GM19468 (cell line): ENCODE measurements around the gene SERPINA3.
"Not testable (repeated sequence)": the region's sequence is repeated elsewhere in the genome, so short reads cannot be mapped to it uniquely, and the experiment has no call there.

Experiments
- ATAC-seq: cut with Tn5 transposase; IDR thresholded peaks from one replicate; pipeline ENCODE4 v1.9.1; 2021; ENCODE audit warnings: mild to moderate bottlenecking, moderate library complexity, moderate number of reproducible peaks; ENCODE audit not compliant: unreplicated experiment; ENCODE audit errors: extremely low read depth

Gene SERPINA3

DNA sequence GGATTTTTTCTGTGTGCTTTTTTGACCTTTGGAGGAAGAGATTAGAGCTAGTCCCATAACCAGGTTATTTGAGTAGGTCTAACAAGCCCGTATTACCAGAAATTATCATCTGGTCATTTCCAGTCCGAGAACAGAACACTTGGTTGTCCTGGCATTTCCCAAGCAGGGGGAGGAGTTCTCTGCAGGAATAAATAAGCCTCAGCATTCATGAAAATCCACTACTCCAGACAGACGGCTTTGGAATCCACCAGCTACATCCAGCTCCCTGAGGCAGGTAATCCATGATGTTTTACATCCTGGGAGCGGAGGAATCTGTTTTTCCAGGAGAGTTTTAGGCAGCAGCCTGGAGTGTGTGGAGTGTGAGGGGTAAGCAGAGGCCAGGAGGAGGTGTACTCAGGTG is at the start of gene SERPINA3:
Gene SERPINA3 (plus strand): TSS at position 218 of the 400 bp plus-strand sequence. CDS start 2,051 bp downstream, outside the sequence.
- no peak for ATAC-seq

DNA sequence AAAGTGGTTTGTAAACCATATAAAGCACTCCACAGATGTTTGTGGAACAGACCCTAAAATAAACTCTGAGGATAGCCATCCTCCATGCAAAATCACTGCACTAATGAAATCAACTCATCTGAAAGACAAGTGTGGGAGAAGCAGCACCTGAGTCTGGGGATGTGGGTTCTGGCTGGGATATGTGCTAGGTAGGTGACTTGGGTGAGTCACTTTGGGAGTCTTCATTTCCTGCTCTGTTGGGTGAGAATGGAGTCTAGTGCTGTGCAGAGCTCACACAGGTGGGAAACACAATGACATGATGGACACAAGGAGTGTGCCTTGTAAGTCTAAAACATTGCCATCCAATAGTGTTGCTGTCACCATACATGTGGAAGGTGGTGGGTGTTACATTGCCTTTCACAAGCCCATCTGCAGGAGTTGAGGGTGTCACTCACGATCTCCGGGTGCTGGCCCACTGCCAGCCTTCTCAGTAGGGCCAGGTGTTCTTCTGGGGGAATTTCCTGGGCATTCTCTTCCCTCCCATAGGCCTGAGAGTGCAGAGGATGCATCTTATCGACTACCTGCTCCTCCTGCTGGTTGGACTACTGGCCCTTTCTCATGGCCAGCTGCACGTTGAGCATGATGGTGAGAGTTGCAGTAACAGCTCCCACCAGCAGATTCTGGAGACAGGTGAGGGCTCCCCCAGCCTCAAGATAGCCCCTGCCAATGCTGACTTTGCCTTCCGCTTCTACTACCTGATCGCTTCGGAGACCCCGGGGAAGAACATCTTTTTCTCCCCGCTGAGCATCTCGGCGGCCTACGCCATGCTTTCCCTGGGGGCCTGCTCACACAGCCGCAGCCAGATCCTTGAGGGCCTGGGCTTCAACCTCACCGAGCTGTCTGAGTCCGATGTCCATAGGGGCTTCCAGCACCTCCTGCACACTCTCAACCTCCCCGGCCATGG is 49.0 kb upstream of the SERPINA3 start:
- ATAC-seq, result no peak

DNA sequence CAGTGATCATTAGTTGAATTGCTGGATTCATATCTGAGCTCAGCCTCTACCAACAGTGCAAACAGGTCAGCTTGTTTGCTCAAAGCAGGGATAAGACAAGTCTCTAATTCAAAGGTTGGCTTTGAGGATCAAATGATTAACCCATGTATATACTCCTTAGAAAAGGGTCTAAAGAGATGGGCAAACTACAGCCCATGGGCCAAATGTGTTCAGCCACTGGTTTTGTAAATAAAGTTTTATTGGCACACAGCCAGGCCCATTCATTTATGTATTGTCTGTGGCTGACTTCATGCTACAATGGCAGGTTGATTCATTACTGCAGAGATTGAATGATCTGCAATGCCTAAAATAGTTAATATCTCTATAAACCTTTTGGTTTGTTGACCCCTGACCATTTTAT is 47.8 kb upstream of the SERPINA3 start:
- no peak for ATAC-seq

DNA sequence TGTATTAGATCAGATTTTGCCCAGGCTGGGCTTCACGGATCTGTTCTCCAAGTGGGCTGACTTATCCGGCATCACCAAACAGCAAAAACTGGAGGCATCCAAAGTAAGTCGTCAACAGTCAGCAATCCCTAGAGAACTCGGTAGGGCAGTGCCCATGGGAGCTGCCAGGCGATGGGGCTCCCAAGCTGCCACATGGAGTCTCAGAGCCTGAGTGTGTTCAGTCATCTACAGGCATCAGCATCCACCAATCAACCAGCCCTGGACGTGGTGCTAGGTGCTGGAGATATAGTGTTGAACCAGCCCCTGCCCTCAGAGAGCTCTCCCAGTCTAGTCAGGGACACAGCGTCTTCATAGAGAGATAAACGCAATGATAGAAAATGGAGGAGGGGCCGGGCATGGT is 44.0 kb upstream of the SERPINA3 start:
- ATAC-seq, result no peak

DNA sequence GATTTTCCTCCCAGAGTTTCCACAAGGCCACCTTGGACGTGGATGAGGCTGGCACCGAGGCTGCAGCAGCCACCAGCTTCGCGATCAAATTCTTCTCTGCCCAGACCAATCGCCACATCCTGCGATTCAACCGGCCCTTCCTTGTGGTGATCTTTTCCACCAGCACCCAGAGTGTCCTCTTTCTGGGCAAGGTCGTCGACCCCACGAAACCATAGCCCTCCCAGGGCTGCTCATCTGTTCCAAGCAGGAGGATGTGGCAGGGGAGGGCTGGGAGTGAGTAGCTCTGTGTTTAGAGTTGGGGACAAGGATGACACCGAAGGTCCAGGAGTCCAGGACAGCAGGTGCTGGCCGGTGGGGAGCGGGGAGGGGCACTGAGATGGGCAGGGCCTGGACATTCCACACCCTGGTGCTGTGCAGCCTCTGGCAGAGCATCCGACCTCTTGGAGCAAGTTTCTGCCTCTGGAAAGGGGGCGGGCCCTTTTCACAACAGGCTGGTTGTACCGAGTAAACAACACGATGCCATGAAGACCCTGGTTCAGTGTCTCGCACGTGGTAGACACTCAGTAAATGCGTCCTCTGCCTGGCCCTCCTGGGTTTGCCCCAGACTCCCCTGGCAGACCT is 42.7 kb upstream of the SERPINA3 start:
- no peak for ATAC-seq

DNA sequence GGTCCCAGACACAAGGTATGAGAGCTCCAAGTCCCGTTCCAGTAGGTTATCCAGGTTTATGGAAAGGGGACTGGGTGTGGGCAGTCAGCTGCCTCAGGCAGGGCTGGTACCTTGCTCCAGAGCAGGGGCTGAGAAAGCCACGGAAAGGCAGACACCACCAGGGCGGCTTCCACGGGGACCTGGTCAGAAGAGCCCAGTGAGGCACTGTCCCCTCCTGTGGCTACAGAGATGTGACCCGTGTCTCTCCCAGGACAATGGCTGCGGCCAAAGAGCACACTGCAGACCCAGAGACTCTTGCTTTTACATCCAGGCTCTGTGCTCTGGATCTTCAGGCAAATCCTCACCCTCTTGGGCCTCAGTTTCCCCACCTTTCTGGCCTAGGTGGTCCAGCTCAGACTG is 42.2 kb upstream of the SERPINA3 start:
- no peak for ATAC-seq

DNA sequence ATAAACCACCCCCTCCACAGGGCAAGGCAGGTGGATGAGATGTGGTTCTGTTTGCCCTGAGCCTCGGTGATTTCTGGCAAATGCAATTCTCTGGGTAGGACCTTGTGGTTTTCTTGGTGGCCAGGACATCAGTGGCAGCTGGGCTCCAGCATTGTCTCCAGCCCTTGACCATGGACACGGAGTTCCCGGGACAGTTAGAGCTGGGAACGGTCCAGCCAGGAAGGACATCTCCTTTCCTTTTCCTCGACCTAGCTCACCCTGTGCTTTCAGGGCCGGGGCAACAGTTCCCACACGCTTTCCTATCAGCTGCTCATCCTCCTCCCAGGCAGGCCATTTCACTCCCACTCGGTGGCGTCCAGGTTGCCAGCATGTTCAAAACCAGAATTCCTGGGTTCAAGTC is 41.8 kb upstream of the SERPINA3 start:
- ATAC-seq, result no peak

DNA sequence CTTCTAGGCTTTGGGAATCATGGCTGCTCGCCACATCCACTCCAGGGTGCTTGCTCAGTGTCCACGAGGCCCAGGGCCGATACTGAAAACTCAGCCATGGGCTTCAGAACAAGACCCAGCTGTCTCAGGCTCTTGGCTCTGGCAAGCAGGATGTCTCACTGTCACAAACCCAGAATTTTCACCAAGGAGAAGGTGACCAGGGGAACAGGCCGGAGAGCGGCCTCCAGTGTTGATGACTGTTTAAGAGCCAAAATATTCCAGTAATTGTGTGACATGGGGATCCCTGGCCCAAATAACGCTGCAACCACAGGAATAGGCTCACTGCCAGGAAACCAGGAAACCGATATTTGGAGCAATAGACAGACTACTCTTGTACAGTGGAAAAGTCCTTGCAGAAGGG is 40.8 kb upstream of the SERPINA3 start:
- ATAC-seq, result no peak

DNA sequence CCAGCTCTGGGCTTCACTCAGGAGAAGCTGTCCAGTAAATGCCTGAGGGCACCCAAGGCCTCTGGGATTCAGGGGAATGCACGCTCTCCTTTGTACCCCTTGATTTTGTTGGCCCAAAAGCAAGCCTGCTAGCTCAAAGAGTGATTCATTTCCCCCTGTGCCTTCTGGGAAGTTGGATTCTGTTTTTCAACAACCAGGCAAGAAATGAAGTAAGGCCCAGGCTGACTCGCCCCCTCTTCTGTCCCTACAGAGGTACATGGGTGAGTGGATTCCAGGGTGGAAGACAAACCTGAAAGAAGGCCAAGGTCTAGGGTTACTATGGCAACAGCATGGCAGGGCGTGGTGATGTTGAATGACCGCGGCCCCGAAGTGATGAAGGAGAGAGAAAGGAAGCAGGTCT is 40.2 kb upstream of the SERPINA3 start:
- ATAC-seq, result no peak

DNA sequence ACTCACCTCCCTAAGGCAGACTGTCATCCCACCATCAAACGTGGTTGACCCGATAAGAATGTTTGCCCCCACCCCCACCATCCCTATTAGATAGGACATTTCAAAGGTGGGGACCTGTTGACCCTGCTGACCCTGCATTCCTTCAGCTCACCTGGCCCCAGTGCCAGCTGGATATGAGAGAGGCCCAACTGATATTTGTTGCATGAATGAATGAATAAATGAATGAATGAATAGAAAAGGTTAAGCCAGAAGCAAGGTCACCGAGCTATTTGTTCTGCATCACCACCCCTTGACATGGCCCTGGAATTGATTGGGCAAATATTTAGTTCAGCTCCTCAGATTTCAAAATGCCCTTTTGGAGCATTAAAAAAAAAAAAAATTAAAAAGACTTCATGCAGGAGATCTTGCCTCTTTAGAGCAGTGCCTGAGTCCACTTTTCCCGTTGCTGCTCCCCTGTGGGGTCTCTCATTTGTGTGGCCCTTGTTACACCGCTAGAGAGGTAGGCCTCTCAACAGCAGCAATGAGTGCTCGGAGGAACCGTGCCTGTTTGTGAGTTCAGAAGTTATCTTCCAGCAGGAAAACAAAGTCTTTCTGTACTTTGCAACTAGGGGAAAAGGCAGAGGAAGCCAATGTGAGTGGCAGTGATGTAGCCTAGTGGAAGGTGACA is 39.4 kb upstream of the SERPINA3 start:
- no peak for ATAC-seq

DNA sequence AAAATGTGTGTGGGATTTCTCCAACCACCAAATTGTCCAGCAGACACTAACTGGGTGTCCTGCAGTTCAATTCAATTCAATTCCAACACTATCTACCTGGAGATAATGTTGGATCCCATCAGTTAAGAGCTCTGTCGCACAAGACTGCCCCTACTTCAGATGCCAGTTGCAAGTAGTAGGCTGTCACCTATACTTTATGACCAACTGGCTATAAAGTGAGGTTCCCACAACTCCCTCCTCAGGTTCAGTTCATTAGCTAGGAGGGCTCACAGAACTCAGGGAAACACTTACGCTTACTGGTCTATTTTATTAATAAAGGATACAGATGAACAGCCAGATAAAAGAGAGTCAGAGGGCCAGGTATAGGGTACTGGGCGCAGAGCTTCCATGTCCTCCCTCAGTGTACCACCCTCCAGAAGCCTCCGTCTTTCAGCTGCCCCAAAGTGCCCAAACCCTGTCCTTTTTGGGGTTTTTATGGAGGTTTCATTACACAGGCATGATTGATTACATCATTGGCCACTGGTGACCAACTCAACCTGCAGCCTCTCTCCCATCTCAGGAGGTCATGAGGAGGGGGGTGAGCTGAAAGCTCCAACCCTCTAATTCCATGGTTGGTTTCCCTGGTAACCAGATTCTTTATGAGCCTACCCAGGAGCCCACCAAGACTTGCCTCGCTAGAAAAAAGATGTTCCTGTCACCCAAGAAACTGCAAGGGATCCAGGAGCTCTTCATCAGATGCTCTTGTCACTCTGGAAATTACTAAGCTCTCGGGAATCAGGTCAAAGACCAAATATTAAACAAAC is 38.5 kb upstream of the SERPINA3 start:
- no peak for ATAC-seq

DNA sequence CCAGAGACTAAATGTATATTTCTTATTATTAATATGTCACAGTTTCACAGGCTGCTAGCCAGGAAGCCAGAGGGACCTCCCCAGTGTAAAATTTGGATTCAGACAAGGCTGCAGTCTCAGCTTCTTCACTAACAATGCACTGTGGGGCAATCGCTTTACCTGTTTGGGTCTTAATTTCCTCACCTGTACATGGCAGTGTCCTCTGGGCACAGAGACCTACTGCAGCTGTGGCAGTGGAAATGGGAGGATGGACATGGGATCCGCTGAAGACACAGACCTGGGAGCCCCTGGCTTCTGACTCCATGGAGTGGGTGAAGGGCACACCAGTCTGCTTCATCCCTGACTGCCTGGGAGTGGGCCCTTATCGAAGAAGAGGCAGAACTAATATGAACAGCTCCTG is 37.9 kb upstream of the SERPINA3 start:
- ATAC-seq, result no peak

DNA sequence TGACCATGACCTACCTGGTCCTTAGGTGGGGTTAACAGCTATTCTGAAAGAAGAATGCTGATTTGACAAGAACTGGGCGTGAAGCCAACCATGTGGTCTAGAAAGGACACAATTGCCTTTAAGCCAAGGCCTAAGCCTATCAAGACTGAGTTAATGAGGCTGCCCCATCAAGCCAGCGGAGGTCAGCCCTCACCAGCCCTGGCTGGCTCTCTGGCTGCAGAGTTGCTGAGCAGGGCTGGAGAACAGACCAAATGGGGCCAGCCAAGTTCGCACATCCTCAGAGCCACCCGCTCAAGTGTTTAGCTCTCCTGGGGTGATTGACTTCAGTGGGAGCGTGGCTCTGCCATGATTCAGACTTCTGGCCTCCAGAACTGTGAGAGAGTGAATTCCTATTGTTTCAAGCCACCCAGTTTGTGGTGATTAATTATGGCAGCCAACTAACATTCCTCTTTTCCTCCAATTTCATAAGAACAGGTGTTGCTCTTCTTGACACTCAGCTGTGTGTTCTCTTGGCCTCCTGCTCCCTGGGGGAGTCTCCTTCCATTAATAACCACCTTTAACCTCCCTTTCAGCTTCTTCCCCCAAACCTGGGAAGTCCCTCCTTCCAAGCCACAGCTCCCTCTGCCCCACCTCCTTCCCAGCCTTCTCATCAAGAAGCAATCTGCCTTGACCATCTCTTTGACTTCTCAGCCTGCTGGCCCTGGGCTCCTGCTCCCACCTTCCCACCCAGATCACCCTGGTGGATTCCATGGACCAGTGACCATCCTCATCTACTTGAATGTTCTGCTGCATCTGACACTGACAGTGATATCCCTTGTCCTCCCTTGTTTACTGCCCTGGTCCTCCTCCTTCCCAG is 36.2 kb upstream of the SERPINA3 start:
- no peak for ATAC-seq

DNA sequence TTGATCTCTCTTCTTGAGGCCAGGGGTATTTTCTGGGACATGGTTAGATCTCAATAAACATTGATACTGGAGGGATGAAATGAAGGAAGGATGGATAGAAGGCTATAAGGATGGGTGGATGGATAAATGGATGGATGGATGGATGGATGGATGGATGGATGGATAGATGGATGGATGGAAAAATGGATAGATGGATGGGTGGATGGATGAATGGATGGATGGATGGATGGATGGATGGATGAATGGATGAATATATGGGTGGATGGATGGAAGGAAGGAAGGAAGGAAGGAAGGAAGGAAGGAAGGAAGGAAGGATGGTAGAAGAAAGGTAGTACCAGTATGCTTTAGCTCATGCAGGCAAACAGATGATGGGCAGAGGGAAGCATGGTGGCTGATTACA is 34.7 kb upstream of the SERPINA3 start:
- ATAC-seq, result not testable (repeated sequence)

DNA sequence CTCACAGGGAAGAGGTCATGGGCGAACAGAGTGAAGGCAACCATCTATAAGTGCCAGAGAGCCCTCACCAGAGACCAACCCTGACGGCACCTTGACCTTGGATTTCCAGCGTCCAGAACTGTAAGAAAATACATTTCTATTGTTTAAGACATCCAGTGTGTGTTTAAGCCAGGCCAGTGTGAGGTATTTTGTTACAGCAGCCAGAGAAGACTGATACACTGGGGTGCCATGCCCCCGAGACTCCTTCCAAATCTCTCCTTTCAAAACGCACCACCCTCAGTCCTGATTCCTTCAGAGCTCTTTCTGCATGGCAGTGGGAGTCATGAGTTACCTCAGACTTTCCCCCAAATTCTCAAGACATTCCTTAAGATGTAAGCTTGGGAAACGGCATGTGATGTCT is 33.5 kb upstream of the SERPINA3 start:
- no peak for ATAC-seq

DNA sequence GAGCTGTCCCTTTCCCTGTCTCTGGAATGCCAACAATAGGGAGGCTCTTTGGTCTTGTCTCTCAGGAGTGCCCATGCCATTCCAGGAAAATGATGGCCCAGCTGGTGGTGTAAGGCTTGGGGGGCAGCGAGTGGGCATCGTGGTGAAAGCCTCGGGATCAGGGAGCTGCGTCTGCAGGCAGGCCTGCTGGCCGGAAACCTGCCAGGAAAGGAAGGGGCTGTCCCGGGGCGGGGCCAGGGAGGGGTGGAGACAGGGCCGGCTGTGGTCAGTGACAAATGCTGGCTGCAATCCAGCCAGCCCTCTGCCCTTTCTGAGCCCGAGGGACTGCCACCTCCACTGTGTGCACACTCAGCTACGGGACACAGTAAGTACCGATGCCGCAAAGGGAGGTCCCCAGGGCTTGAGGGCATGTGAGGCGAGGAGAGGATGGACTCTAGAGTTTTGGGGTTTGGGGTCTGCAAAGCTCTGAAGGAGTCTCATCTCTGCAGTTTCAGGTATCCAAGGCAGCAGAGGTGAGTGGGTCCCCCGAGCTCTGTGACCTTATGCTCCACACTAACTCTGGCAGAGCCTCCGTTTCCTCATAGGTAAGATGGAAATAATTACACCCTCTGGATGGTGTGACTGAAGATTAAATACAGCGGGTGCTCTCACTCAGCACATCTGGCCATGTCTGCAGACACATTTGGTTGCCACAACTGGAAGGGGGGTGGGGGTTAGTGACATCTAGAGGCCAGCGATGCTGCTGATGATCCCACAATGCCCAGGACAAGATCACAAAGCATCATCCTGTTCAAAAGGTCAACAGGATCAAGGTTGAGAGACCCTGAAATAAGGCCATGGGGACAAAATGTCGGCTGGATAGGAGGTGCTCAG is 30.8 kb upstream of the SERPINA3 start, which contains the start of gene SERPINA5:
Gene SERPINA5 (plus strand): TSS at position 300 of the 873 bp plus-strand sequence. CDS start 5,937 bp downstream, outside the sequence.
- no peak for ATAC-seq

DNA sequence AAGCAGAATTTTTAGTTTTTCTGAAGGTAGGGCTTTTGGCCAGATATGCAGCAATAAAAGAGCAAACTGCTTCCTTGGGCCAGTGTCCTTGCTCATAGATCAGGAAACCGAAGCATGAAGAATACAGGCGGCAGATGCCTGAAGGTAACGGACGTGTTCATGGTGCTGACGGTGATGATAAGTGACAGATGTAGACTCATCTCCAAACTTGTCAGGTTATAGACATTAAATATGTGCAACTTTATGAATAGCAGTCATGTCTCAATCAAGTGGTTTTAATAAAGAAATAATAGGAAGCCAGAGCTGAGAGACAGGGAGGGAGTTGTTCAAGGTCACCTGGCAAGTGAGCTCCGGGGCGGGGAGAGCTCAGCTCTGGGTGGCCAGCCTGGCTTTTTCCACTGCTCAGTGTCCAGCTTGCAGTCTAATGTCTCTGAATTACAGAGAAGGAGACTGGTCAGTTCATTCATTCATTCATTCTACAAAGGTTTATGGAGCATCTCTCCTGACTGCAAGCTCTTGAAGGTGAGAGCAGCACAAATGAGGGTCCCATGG is 29.9 kb upstream of the SERPINA3 start:
- no peak for ATAC-seq

DNA sequence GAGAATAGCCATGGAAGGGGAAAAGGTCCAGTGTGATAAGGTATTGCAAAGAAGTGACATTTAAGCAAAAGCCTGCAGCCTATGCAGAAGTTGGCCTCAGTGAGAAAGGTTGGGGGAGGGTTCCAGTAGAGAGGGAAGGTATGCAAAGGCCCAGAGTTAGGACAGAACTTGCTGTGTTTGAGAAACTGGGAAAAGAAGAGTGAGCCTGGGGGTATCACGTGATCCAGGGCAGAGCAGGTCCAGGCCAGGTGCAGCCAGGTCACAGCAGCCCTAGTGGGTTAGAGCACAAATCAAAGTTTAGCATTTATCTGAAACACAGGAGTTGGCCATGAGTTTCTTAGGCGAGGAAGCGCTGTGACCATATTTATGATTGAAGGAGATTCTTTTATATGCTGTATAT is 29.3 kb upstream of the SERPINA3 start:
- no peak for ATAC-seq
